Mesothelial cell of epicardium (in vitro differentiated cells): ENCODE results near the gene CEP112. TPM values are rescaled to one million over a fixed set of nuclear protein-coding genes. Genes with fewer than 3 reads are reported as not detected.

ENCODE experiments used
- DNase-seq, 2 experiments: peaks; one replicate each; pipeline ENCODE4 v3.0.0; 2021; ENCODE audit warnings: low spot score in 2 of 2; ENCODE audit not compliant: unreplicated experiment in 2 of 2
- H3K27ac Mint-ChIP-seq: 2 replicates; pipeline ENCODE4 v1.8.0; 2021; ENCODE audit warnings: mixed read lengths
- H3K27me3 Mint-ChIP-seq: 2 replicates; pipeline ENCODE4 v1.8.0; 2021; ENCODE audit warnings: low read depth, mixed read lengths
- H3K36me3 Mint-ChIP-seq: 2 replicates; pipeline ENCODE4 v1.8.0; 2021; ENCODE audit warnings: mixed read lengths
- H3K4me1 Mint-ChIP-seq: 2 replicates; pipeline ENCODE4 v1.8.0; 2021; ENCODE audit warnings: mixed read lengths
- H3K4me3 Mint-ChIP-seq: 2 replicates; pipeline ENCODE4 v1.8.0; 2021; ENCODE audit warnings: mild to moderate bottlenecking, moderate library complexity, mixed read lengths
- H3K9me3 Mint-ChIP-seq: 2 replicates; pipeline ENCODE4 v1.8.0; 2021; ENCODE audit warnings: mixed read lengths
- total RNA-seq: library from RNA; stranded (reverse); gene quantifications from 3 replicates; pipeline ENCODE4 v1.2.1, GENCODE V29; 2021
- TF ChIP-seq, protein P1 (sequence below): fragments of 200-600 bp; sonication (generic); IDR thresholded peaks from one replicate; pipeline ENCODE4 v1.5.0; 2021; ENCODE audit warnings: antibody characterized with exemption; ENCODE audit not compliant: unreplicated experiment

CEP112 gene
- total RNA-seq, result 16.9 to 24.0 TPM (median 21.6 TPM) in 3 replicates

- Mint-ChIP-seq H3K4me3 (peak within 1 kb of the TSS; percentile 85), H3K27me3 (no peaks in the 10 kb centered on the region), H3K9me3 (no peaks in the 10 kb centered on the region), H3K27ac (peak within 1 kb of the TSS; percentile 91), H3K36me3 (no peaks in the 10 kb centered on the region), H3K4me1 (peaks cover 17% of the 10 kb centered on the region)
- DNase-seq, result peak; percentile 87 to 90
- TF ChIP-seq, protein P1, sequence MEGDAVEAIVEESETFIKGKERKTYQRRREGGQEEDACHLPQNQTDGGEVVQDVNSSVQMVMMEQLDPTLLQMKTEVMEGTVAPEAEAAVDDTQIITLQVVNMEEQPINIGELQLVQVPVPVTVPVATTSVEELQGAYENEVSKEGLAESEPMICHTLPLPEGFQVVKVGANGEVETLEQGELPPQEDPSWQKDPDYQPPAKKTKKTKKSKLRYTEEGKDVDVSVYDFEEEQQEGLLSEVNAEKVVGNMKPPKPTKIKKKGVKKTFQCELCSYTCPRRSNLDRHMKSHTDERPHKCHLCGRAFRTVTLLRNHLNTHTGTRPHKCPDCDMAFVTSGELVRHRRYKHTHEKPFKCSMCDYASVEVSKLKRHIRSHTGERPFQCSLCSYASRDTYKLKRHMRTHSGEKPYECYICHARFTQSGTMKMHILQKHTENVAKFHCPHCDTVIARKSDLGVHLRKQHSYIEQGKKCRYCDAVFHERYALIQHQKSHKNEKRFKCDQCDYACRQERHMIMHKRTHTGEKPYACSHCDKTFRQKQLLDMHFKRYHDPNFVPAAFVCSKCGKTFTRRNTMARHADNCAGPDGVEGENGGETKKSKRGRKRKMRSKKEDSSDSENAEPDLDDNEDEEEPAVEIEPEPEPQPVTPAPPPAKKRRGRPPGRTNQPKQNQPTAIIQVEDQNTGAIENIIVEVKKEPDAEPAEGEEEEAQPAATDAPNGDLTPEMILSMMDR, result no peak
These were observed at the start of gene CEP112 for GRCh38 chr17:66191593-66192377. CEP112 (minus strand) TSS chr17:66192133.

- Mint-ChIP-seq H3K4me1 (peaks cover 8% of the 10 kb centered on the region), H3K36me3 (no peaks in the 10 kb centered on the region), H3K27me3 (peaks cover 7% of the 10 kb centered on the region), H3K9me3 (no peaks in the 10 kb centered on the region), H3K4me3 (no peak overlapping the region), H3K27ac (no peak overlapping the region)
- no peak for DNase-seq
- TF ChIP-seq, protein P1, result no peak
These were observed 48.7 kb upstream of the CEP112 start for GRCh38 chr17:66240630-66241029.

GRCh38 chr17:66240013-66240412, 48.1 kb upstream of the CEP112 start:
- Mint-ChIP-seq H3K27me3 (peaks cover 7% of the 10 kb centered on the region), H3K4me1 (peaks cover 5% of the 10 kb centered on the region), H3K4me3 (no peak overlapping the region), H3K36me3 (no peaks in the 10 kb centered on the region), H3K9me3 (no peaks in the 10 kb centered on the region), H3K27ac (no peak overlapping the region)
- no peak for DNase-seq
- TF ChIP-seq, protein P1, result no peak

- peaks cover 11% of the 10 kb centered on the region for H3K27me3 Mint-ChIP-seq
- TF ChIP-seq, protein P1, result no peak
- H3K4me1 Mint-ChIP-seq, result no peaks in the 10 kb centered on the region
- no peaks in the 10 kb centered on the region for H3K9me3 Mint-ChIP-seq
- no peaks in the 10 kb centered on the region for H3K36me3 Mint-ChIP-seq
- DNase-seq, result no peak
- no peak overlapping the region for H3K27ac Mint-ChIP-seq
- H3K4me3 Mint-ChIP-seq, result no peak overlapping the region
These were observed 43.6 kb upstream of the CEP112 start for GRCh38 chr17:66235377-66235994.

DNA sequence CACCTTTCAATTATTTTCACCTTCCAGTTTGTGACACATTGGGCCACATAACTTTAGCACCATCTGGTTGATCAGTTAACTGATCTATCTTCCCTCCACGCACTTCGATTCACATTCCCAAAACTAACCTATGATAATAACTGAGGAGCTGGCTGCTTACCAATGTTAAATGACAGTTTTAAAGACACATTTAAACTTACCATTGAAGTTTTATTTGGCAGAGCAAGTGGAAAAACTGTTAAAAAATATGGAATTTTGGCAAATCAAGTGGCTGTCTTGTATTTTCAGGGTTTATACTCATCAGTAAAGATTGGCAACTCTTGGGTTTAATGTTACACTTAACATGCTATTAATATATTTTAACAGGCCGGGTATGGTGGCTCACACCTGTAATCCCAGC, 42.7 kb upstream of the CEP112 start:
- H3K9me3 Mint-ChIP-seq, result no peaks in the 10 kb centered on the region
- no peak for DNase-seq
- H3K36me3 Mint-ChIP-seq, result no peaks in the 10 kb centered on the region

More for the DNA sequence above, 42.7 kb upstream of the CEP112 start:
- Mint-ChIP-seq H3K4me3 (no peak overlapping the region), H3K27me3 (peaks cover 14% of the 10 kb centered on the region), H3K4me1 (no peaks in the 10 kb centered on the region), H3K27ac (no peak overlapping the region)
- TF ChIP-seq, protein P1, result no peak
